B cell (primary cell): ENCODE results near the gene TRIB2. TPM values are rescaled to one million over a fixed set of nuclear protein-coding genes. Genes with fewer than 3 reads are reported as not detected.

Experiments used
- ATAC-seq: fragments of 200-7000 bp; cut with Tn5 transposase; one replicate; pipeline ENCODE4 v1.10.0; 2021; ENCODE audit warnings: low read depth, mild to moderate bottlenecking, moderate number of reproducible peaks, moderate library complexity
- CTCF ChIA-PET: fragments of 350-600 bp; sonication (Branson Sonifier 250); formaldehyde crosslinking; loops from one replicate; lab custom pipeline; 2021; ENCODE audit warnings: antibody characterized with exemption, inconsistent platforms; lab: Charles Lee
- POLR2A ChIA-PET: fragments of 350-600 bp; sonication (Branson Sonifier 250); formaldehyde crosslinking; loops from one replicate; lab custom pipeline; 2021; ENCODE audit warnings: antibody characterized with exemption; lab: Charles Lee
- DNase-seq: peaks from one replicate; pipeline ENCODE4 v3.0.0; 2013
- H2AFZ ChIP-seq: 2 replicates; pipeline ENCODE4 v1.6.1; 2012; ENCODE audit warnings: mild to moderate bottlenecking, low read depth, low read length; ENCODE audit not compliant: insufficient read depth, poor library complexity, severe bottlenecking
- H3K27ac ChIP-seq, 2 donors: 1 replicate in 1 of 2; 2 replicates in 1 of 2; pipeline ENCODE4 v1.5.1; 2012 to 2013; ENCODE audit warnings: low read length in 2 of 2, mild to moderate bottlenecking in 2 of 2, moderate library complexity in 1 of 2
- H3K27me3 ChIP-seq, 4 experiments: fragments of 200-600 bp in 1 of 4; sonication (generic) in 1 of 4; replicated peaks in 1 of 4; 1 replicate in 2 of 4; 2 replicates in 2 of 4; pipeline versions ENCODE4 v1.6.1 to v1.7.0; 2013 to 2016; ENCODE audit warnings: low read length in 3 of 4, mild to moderate bottlenecking in 2 of 4, mixed read lengths in 1 of 4, moderate library complexity in 1 of 4; ENCODE audit not compliant: insufficient read depth in 4 of 4, control insufficient read depth in 3 of 4; ENCODE audit errors: control extremely low read depth in 1 of 4
- H3K36me3 ChIP-seq, 2 experiments: replicated peaks in 1 of 2; 1 replicate in 1 of 2; 2 replicates in 1 of 2; pipeline versions ENCODE4 v1.6.1 to v1.7.1; 2013; ENCODE audit warnings: low read length in 1 of 2; ENCODE audit not compliant: insufficient read depth in 2 of 2, control insufficient read depth in 1 of 2; ENCODE audit errors: control extremely low read depth in 1 of 2, extremely low read depth in 1 of 2
- H3K4me1 ChIP-seq, 2 donors: fragments of 200-600 bp in 1 of 2; sonication (generic) in 1 of 2; 1 replicate in 1 of 2; 2 replicates in 1 of 2; pipeline versions ENCODE4 v1.5.1 to v1.6.1; 2013 to 2017; ENCODE audit warnings: low read length in 2 of 2; ENCODE audit not compliant: control insufficient read depth in 2 of 2, insufficient read depth in 2 of 2
- H3K4me2 ChIP-seq: replicated peaks from 2 replicates; pipeline ENCODE3; 2012; ENCODE audit warnings: mild to moderate bottlenecking, low read depth, low read length; ENCODE audit not compliant: poor library complexity, severe bottlenecking
- H3K4me3 ChIP-seq, 5 experiments: fragments of 200-600 bp in 1 of 5; sonication (generic) in 1 of 5; 1 replicate in 3 of 5; 2 replicates in 2 of 5; pipeline versions ENCODE4 v1.5.1 to v1.7.0; 2011 to 2016; ENCODE audit warnings: low read length in 4 of 5, mild to moderate bottlenecking in 4 of 5, low read depth in 2 of 5, control low read depth in 1 of 5, moderate library complexity in 1 of 5; ENCODE audit not compliant: insufficient read depth in 1 of 5; ENCODE audit errors: control extremely low read depth in 1 of 5, extremely low read depth in 1 of 5
- H3K79me2 ChIP-seq: fragments of 200-600 bp; sonication (generic); one replicate; pipeline ENCODE4 v1.6.0; 2016; ENCODE audit warnings: low read length; ENCODE audit not compliant: control insufficient read depth, insufficient read depth
- H3K9ac ChIP-seq: fragments of 200-600 bp; sonication (generic); 2 replicates; pipeline ENCODE4 v1.6.1; 2017; ENCODE audit warnings: mild to moderate bottlenecking, low read length, moderate library complexity
- H3K9me3 ChIP-seq, 3 donors: one replicate each; pipeline versions ENCODE4 v1.6.1 to v1.7.1; 2013; ENCODE audit warnings: low read length in 2 of 3; ENCODE audit not compliant: control insufficient read depth in 2 of 3, insufficient read depth in 1 of 3; ENCODE audit errors: control extremely low read depth in 1 of 3
- H4K20me1 ChIP-seq: 2 replicates; pipeline ENCODE4 v1.6.0; 2012; ENCODE audit warnings: mild to moderate bottlenecking, low read length; ENCODE audit not compliant: insufficient read depth, control insufficient read depth, poor library complexity, severe bottlenecking
- H3K27ac Mint-ChIP-seq: one replicate; pipeline ENCODE4 v1.8.0; 2021; ENCODE audit warnings: mixed read lengths
- H3K27me3 Mint-ChIP-seq: one replicate; pipeline ENCODE4 v1.8.0; 2021; ENCODE audit warnings: mixed read lengths
- H3K4me1 Mint-ChIP-seq: one replicate; pipeline ENCODE4 v1.8.0; 2021; ENCODE audit warnings: mixed read lengths
- H3K4me3 Mint-ChIP-seq: one replicate; pipeline ENCODE4 v1.8.0; 2021; ENCODE audit warnings: mixed read lengths
- H3K9me3 Mint-ChIP-seq: one replicate; pipeline ENCODE4 v1.8.0; 2022; ENCODE audit warnings: mixed read lengths; ENCODE audit not compliant: insufficient read depth
- EZH2 ChIP-seq: IDR thresholded peaks from 2 replicates; pipeline ENCODE4 v1.6.1; 2012; ENCODE audit warnings: borderline replicate concordance, low read depth, mild to moderate bottlenecking, moderate library complexity, low read length; ENCODE audit not compliant: insufficient read depth, poor library complexity, severe bottlenecking
- WGBS: methylation state at CpG from one replicate; pipeline ENCODE4 v1.1.5; 2013; ENCODE audit warnings: missing lambda C conversion rate; ENCODE audit not compliant: insufficient coverage; 5-methylcytosine and 5-hydroxymethylcytosine counted together
- intact Hi-C: fragments of 100-400 bp; cut with micrococcal nuclease; formaldehyde crosslinking; loops from one replicate; pipeline ENCODE4 v1.10.0; 2022
- polyA plus RNA-seq: library from polyadenylated mRNA; depleted of rRNA; stranded (reverse); fragments of >200 nt; gene quantifications from 2 replicates; pipeline ENCODE4 v1.2.3, GENCODE V29; 2012
- total RNA-seq, 2 donors: library from RNA; stranded (reverse); fragments of 120-200 nt in 1 of 2; gene quantifications; 1 replicate in 1 of 2; 2 replicates in 1 of 2; pipeline versions ENCODE4 v1.2.3 to v1.2.4, GENCODE V29; 2013 to 2022
- TF ChIP-seq, protein P1 (sequence below): fragments of 200-600 bp; IDR thresholded peaks from one replicate; pipeline ENCODE4 v1.8.0; 2022; ENCODE audit warnings: antibody characterized with exemption, mild to moderate bottlenecking

Gene TRIB2
- total and polyA plus RNA-seq, 2 donors (not counting 1 experiment from before 2014, with no cell fraction given): 36.3 to 117 TPM

DNA sequence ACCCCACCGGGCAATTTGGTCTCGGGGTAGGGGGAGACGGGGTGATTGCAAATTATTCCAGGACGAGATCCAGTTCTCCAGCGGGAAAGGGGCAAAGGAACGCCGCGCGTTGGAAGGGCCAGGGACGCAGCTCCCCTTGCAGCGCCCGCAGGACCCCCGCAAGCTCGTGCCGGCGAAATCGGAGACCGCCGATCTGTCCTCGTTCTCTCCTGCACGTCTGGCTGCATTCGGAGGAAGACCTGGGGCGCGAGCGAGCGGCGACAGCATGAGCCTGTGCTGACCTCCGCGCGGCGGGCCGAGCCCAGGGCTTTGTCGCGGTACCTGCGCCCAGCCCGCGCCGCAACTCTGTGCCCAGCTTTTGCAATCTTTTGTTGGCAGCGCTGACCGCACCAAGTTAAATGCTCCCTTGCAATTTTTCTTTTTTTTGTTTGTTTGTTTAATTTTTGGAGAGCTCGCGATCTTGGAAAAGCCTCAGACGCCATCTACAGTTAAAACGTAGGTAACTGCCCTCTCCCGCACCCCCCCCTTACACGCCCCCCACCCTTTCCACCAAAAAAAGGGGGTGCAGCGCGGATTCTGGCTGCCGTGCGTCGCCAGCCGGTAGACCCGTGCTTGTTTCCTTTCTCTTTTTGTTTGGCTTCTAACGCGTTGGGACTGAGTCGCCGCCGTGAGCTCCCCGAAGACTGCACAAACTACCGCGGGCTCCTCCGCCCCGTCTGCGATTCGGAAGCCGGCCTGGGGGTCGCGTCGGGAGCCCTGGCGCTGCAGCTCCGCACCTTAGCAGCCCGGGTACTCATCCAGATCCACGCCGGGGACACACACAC lies 667 bp downstream of the TRIB2 start:
- ChIA-PET POLR2A (interaction anchor here (0.6 to 4.1 kb wide), 8 partner anchors 9 to 970 kb away, joined by 3 to 24 read pairs (median 4); partner anchors contain the start of gene LPIN1), CTCF (interaction anchor here (0.7 to 4.5 kb wide), 41 partner anchors 8 to 964 kb away, joined by 3 to 71 read pairs (median 5); no protein-coding TSS in a partner anchor)
- Histone ChIP-seq H4K20me1 (peaks cover 29% of the 10 kb centered on the region), H3K27ac (peak overlapping the region; percentile 79 to 89), H3K4me1 (peaks cover 40 to 44% of the 10 kb centered on the region in 2 donors), H3K4me2 (peak overlapping the region; percentile 97), H3K9me3 (no peaks in the 10 kb centered on the region), H3K9ac (peak overlapping the region; percentile 91), H2AFZ (peak overlapping the region; percentile 80), H3K27me3 (no peaks in the 10 kb centered on the region), H3K79me2 (peaks cover 55% of the 10 kb centered on the region), H3K4me3 (peak overlapping the region; percentile 79 to 99 (median 93)), H3K36me3 (no peaks in the 10 kb centered on the region)
- Mint-ChIP-seq H3K27ac (peak overlapping the region; percentile 92), H3K9me3 (no peaks in the 10 kb centered on the region), H3K4me1 (peaks cover 54% of the 10 kb centered on the region), H3K27me3 (no peaks in the 10 kb centered on the region), H3K4me3 (peak overlapping the region; percentile 93)
- DNase-seq (peak; percentile 79), ATAC-seq (peak; percentile 25)
- intact Hi-C loops: loop anchor here (1.0 to 10.0 kb wide), 16 partner anchors 11 to 1905 kb away; partner anchors contain the start of genes E2F6, LPIN1, PDIA6 and ROCK2
- under 1% methylated on average over 64 of the region's 74 CpGs for WGBS
- TF ChIP-seq EZH2: no peak
- TF ChIP-seq, protein P1, sequence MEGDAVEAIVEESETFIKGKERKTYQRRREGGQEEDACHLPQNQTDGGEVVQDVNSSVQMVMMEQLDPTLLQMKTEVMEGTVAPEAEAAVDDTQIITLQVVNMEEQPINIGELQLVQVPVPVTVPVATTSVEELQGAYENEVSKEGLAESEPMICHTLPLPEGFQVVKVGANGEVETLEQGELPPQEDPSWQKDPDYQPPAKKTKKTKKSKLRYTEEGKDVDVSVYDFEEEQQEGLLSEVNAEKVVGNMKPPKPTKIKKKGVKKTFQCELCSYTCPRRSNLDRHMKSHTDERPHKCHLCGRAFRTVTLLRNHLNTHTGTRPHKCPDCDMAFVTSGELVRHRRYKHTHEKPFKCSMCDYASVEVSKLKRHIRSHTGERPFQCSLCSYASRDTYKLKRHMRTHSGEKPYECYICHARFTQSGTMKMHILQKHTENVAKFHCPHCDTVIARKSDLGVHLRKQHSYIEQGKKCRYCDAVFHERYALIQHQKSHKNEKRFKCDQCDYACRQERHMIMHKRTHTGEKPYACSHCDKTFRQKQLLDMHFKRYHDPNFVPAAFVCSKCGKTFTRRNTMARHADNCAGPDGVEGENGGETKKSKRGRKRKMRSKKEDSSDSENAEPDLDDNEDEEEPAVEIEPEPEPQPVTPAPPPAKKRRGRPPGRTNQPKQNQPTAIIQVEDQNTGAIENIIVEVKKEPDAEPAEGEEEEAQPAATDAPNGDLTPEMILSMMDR: peak; percentile 41
